Measurements from ENCODE around the gene SYNCRIP.
A peak's percentile ranks its signal among the peaks of the same experiment; 100 is the strongest.
"Not testable (repeated sequence)": the region's sequence is repeated elsewhere in the genome, so short reads cannot be mapped to it uniquely, and the experiment has no call there.

Gene SYNCRIP

GRCh38 chr6:85669735-85670194 lies 27.1 kb upstream of the SYNCRIP start:
- DNase-seq: no peak

- no peak for DNase-seq
Measured at GRCh38 chr6:85662251-85662650, 19.6 kb upstream of the SYNCRIP start.

- no peak for DNase-seq
Measured at GRCh38 chr6:85660181-85660611, 17.5 kb upstream of the SYNCRIP start.

- DNase-seq: no peak
Measured at GRCh38 chr6:85650606-85651005, 7.9 kb upstream of the SYNCRIP start.

- no peak for DNase-seq
Measured at GRCh38 chr6:85644279-85644762, 1.6 kb upstream of the SYNCRIP start.

- DNase-seq: peak; percentile 88
Measured at GRCh38 chr6:85643537-85644278, 1.0 kb upstream of the SYNCRIP start.

GRCh38 chr6:85641897-85642773 lies 551 bp downstream of the SYNCRIP start:
- DNase-seq: peak; percentile 11

- DNase-seq: no peak
Measured at GRCh38 chr6:85641522-85641896, 1.2 kb downstream of the SYNCRIP start.

GRCh38 chr6:85640821-85641220 lies 1.9 kb downstream of the SYNCRIP start:
- DNase-seq: no peak

GRCh38 chr6:85637579-85637978 lies 5.1 kb downstream of the SYNCRIP start:
- DNase-seq: no peak

- no peak for DNase-seq
Measured at GRCh38 chr6:85632164-85632942, 10.3 kb downstream of the SYNCRIP start.

- DNase-seq: not testable (repeated sequence)
Measured at GRCh38 chr6:85631117-85631516, 11.6 kb downstream of the SYNCRIP start.

GRCh38 chr6:85628353-85628752 lies 14.3 kb downstream of the SYNCRIP start:
- no peak for DNase-seq

- DNase-seq: no peak
Measured at GRCh38 chr6:85620308-85620707, 22.4 kb downstream of the SYNCRIP start.

- no peak for DNase-seq
Measured at GRCh38 chr6:85614780-85615179, 27.9 kb downstream of the SYNCRIP start.

- DNase-seq: no peak
Measured at GRCh38 chr6:85612690-85613474, 29.8 kb downstream of the SYNCRIP start.

GRCh38 chr6:85610182-85610895 lies 32.3 kb downstream of the SYNCRIP start:
- no peak for DNase-seq

- DNase-seq: no peak
Measured at GRCh38 chr6:85602100-85602499, 40.6 kb downstream of the SYNCRIP start.

- DNase-seq: no peak
Measured at GRCh38 chr6:85600713-85601313, 41.9 kb downstream of the SYNCRIP start.

GRCh38 chr6:85594197-85594930 lies 48.3 kb downstream of the SYNCRIP start:
- no peak for DNase-seq
